OCI-LY1 (cell line): ENCODE measurements around the gene LIM2.

ENCODE experiments used
- CTCF ChIP-seq: fragments of 200-600 bp; sonication (generic), shearing (Covaris generic); IDR thresholded peaks from 2 replicates; pipeline ENCODE4 v1.5.1; 2017; ENCODE audit warnings: mild to moderate bottlenecking, antibody characterized with exemption, low read length, moderate library complexity, mixed read lengths
- EZH2 ChIP-seq: fragments of 200-600 bp; sonication (generic), shearing (Covaris generic); IDR thresholded peaks from 2 replicates; pipeline ENCODE4 v1.8.0; 2017; ENCODE audit warnings: borderline replicate concordance, mixed run types, mild to moderate bottlenecking, antibody characterized with exemption, low read length, moderate library complexity, mixed read lengths

GRCh38 chr19:51365211-51365964 lies 22.4 kb downstream of the LIM2 start:
- TF ChIP-seq CTCF (peak; percentile 19; the same call in 1 of the 2 replicates), EZH2 (no peak)
